GM18867 (cell line): Measurements from ENCODE around the gene OR2H2.

Source experiments
- ATAC-seq: cut with Tn5 transposase; IDR thresholded peaks from one replicate; pipeline ENCODE4 v1.9.1; 2021; ENCODE audit warnings: mild to moderate bottlenecking, moderate library complexity; ENCODE audit not compliant: unreplicated experiment

OR2H2 gene

GRCh38 chr6:29590218-29590808 is 5.4 kb downstream of the OR2H2 start:
- no peak for ATAC-seq

DNA sequence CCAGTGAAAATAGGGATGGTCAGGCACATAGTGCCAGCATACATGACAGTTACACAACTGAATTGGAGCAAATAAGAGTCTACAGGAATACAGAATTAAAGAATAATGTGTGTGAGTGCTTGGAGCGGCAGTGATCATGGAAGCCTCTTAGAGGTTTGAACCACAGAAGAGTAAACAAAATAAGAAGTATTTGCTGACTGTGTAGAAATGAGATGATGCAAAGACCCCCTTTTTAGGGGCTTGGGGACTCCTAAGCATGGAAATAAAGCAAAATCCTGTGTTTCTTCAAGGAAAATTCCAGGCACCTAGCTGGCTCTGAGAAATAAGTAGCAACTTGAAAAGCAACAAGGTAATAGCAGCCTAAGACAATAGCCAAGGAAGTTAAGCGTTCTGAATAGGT is 6.8 kb downstream of the OR2H2 start:
- ATAC-seq, result no peak

DNA sequence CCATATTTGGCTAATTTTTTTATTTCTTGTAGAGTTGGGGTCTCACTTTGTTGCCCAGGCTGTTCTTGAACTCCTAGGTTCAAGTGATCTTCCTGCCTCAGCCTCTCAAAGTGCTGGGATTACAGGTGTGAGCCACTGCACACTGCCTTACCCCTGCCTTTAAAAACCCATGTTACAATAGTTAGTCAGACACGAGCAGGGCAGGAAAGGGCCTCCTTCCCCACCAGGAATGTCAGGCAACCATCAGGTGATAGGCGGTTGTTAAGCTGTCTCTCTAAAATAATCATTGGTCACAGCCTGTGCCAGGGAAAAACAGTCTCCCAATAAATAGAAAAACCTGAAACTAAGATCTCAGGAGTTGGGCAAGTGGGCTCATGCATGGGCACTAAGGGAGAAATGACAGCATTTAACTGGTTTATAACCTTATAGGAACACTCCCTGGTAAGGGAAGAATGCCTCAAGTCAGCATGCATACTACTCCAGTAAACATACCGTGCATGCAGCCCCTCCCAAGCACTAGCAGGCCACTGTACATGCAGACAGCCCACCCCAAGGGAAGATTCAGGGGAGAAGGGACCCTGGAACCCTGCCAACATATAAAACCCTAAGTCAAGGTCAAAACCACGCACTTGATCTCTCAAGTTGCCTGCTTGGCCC is 8.4 kb downstream of the OR2H2 start:
- ATAC-seq, result no peak

- no peak for ATAC-seq
These were observed 11.5 kb downstream of the OR2H2 start for GRCh38 chr6:29596381-29596900.

GRCh38 chr6:29597184-29597583 is 12.3 kb downstream of the OR2H2 start:
- ATAC-seq, result no peak

DNA sequence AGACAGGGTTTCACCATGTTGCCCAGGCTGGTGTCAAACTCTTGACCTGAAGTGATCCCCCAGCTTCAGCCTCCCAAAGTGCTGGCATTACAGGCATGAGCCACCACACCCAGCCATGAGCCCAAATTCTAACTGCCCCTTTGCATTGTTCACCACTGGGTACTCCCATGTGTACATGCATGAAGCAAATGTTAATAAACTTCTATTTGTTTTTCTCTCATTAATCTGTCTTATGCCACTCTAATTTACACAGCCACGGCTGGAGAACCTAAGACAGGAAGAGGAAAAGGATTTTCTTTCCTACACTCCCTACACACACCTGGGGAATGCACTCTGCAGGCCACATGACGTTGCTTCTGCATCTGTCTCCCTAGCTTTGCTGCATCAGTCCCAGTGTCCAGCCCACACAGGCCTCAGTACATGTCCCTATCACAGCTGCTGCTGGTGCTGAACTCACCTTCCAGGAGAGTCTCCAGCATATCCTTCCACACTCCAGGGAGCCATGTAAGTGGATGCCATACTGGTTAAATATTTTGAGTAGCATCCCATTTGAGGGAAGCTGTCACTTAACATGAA is 13.3 kb downstream of the OR2H2 start:
- no peak for ATAC-seq

- ATAC-seq, result no peak
These were observed 17.8 kb downstream of the OR2H2 start for GRCh38 chr6:29602564-29603361.

DNA sequence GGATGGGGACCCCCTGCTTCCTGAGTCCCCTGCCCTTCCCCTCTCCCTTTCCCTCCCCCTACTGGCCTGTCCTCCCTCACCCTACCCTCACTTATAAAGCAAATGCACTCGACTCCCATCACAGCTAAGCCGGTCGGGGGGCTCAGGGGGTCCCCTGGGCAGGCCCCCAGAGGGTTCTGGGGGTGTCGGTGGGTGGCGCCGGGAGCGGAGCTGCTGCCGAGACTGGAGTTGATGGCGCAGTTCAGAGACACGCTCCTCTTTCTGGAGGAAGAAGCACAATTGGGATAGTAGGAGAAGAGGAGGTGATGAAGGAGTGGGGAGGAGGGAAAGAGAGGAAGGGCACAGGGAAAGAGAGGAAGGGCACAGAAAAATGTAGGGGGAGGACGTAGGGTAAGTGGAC is 18.5 kb downstream of the OR2H2 start:
- ATAC-seq, result no peak

DNA sequence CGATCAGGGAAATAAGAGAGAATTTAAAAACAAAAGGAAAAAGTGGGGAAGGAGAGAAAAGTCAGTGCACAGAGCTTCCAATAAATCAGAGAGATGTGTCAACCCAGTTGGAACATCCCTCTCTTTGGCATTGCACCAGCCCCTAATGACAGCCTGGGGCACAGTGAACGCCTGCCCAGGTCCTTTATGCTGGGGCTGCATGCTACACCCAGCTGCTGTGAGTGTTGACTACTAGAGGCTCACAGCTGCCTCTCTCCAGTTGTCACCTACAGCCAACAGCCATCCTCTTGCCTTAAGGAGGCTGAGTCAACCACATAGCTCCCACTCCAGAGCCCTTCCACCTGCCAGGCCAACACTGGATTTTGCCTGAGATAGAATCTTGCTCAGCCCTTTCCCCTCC is 19.0 kb downstream of the OR2H2 start:
- no peak for ATAC-seq

GRCh38 chr6:29608131-29608530 is 23.2 kb downstream of the OR2H2 start:
- no peak for ATAC-seq

- no peak for ATAC-seq
These were observed 25.6 kb downstream of the OR2H2 start for GRCh38 chr6:29610540-29610939.

DNA sequence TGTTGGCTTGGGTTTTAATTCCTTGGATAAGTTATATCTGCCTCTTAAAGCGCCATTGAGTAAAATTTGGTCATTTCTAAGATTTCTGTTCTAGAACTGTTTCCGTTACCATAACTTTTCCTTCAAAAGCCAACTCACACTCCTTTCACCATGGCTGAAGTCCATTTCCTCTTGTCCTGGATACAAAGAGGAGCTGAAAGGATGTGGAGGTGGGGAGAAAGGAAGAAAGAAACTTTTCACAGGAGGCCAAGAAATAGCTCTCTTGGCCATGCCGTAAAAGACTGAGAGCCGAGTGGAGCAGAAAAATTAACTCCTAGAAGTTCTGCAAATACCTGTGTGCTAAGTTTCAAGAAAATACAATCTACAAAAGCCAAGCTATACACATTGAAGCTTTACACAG is 26.5 kb downstream of the OR2H2 start:
- ATAC-seq, result no peak

DNA sequence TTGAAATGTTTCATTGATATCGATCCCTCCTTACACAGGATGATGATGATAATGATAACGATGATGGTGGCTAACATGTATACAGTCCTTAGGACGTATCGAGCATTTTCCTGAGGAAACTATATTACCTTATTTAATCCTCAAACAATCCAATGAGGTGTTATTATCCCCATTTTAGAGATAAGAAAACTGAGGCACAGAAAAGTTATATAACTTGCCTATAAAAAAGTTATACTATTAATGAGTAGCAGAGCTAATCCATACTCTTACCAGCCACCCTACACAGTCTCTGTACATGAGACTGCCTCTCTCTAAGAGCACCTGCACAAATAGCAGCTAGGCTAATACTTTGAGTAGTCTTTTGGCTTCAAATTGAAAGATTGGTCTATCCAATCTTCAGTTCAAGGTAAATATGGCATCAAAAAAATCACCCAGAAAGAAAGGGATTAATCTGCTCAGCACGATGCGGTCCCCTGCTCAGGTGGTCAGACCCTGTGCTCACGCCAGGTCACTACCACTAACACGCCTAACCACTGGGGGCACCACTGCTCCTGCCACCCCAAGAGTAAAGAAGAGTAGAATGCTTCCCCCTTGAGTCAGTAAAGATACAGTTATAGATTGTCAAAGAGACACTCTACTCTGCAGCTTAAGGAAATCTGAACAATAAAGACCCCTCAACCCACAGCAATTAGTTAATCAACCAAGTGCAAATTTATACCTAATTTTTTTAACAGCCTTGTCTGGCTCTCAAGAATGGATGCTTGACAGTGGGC is 33.0 kb downstream of the OR2H2 start:
- ATAC-seq, result no peak

- no peak for ATAC-seq
These were observed 34.7 kb downstream of the OR2H2 start for GRCh38 chr6:29619578-29620160.

GRCh38 chr6:29620630-29621029 is 35.7 kb downstream of the OR2H2 start:
- no peak for ATAC-seq

- no peak for ATAC-seq
These were observed 39.6 kb downstream of the OR2H2 start for GRCh38 chr6:29624520-29624961.

- ATAC-seq, result no peak
These were observed 40.5 kb downstream of the OR2H2 start for GRCh38 chr6:29625337-29625930.

DNA sequence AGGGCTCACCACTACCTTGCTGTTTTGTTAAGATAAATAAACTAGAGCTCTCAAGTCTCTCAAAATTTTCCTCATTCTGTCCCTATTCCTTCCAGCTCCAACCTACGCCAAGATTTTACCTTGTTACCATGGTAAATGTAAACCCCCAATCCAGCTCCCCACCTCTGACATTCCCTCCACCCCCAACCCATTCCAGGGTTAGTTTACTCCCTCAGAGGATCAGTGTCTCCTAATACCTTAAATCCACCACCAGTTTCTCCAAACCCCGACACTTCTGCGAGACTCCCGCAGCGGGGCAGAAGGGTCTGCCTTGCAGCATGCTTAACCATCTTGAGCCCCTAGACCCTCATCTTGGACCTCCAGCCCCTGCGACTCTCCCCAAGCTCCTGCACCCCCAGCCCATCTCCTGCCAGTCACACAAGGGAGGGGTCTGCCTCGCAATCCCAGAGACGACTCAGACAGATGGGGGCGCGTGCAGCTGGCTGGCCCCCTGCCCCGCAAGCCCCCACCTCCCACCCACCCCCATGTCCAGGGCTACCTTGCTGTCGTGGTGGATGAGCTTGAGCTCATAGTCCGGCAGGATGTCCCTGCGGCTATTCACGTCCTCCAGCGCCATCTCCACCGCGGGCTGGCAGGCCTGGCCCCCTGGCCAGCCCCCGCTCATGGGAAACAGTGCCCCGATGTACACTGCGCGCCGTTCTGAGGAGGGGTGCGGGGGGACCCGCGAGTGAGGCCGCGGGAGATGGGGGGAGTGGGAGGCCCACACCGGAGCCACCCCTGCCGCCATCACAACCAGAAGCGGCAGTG is 42.2 kb downstream of the OR2H2 start:
- ATAC-seq, result no peak

GRCh38 chr6:29627755-29628418 is 43.0 kb downstream of the OR2H2 start:
- ATAC-seq, result no peak
